Left renal cortex interstitium (tissue), 4 donors: ENCODE results near the gene TTLL6. TPM values are rescaled to one million over a fixed set of nuclear protein-coding genes. Genes with fewer than 3 reads are reported as not detected.
"Not testable (repeated sequence)": the region's sequence is repeated elsewhere in the genome, so short reads cannot be mapped to it uniquely, and the experiment has no call there.

Source experiments
- DNase-seq, 4 donors: peaks; one replicate each; pipeline ENCODE4 v3.0.0-alpha.2; 2013; ENCODE audit warnings: low read depth in 4 of 4, low spot score in 2 of 4, missing footprints in 1 of 4
- polyA plus RNA-seq, 4 donors: library from polyadenylated mRNA; unstranded; fragments of 120-200 nt; gene quantifications; one replicate each; pipeline ENCODE4 v1.2.1, GENCODE V29; 2013; ENCODE audit not compliant: insufficient read length in 4 of 4

The TTLL6 gene
- polyA plus RNA-seq, 4 donors: 0.35 to 0.60 (median 0.47) TPM

DNA sequence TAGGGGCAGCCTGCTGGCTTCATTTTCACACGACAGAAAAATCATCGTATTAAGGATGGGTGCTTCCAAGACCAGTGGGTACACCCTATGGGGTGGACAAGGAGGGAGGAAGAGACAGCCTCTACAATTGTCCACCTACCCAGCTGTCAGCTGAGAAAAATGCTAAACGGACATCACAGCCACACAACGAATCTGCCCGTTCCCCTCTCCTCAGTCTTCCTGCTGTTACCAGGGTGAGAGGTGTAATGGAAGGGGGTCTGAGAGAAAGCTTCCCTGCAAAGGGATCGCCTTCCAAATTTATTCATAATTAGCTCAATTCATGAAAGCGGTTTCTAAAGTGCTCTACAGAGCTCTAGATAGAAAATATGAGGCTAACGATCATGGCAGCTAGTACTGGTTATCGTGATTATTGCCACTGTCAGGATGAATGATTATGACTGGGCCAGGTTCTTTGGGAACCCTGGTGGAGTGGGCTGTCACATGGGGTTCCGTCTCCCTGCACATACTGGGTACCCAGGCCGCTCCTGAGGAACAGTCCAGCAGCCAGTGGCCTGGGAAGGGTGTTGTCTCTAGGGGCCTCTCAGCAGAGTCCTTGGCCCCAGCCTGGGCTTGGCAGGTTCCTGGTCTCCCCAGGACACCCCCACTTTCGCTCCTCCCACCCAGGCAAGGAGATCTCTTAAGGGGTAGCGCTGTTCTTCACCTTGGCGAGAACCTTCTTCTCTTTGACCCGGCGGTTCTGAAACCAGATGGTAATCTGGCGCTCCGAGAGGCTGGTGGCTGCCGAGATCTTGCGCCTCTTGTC lies 90.7 kb downstream of the TTLL6 start:
- DNase-seq: no peak

DNA sequence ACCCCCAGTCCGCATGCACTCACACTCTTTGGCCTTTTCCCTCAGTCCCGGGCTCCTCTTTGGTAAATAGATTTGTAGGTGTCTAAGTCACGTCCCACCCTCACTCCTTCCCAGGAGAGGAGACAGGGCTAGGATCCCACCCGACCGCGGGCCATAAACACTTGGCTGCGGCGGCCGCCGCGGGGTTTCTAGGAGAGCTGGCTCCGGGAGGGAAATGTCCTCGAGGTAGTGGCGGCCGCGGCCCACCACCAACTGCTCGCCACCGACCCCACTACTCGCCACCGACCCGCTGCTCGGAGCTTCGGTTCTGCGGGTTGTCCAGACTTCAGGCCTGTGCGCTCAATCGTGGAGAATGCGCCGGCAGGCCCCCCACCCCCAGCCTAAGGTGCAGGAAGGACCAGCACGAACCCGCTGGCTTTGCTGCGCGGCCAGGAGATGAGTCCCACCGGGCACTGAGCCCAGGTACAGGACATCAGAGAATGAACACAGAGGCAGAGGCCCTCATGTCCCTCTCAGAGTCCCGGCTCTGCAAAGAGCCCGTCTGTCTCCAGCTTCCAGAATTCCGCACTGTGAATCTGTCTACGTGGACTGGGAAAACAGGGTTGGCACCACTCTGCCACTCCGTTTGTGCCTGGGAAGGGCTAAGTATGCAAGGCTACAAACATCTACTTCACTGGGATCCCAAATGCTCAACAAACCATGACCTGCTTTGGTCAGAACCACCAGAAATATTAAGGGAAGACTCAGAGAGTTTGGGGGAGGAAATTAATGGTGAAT lies 91.6 kb downstream of the TTLL6 start:
- no peak for DNase-seq

DNA sequence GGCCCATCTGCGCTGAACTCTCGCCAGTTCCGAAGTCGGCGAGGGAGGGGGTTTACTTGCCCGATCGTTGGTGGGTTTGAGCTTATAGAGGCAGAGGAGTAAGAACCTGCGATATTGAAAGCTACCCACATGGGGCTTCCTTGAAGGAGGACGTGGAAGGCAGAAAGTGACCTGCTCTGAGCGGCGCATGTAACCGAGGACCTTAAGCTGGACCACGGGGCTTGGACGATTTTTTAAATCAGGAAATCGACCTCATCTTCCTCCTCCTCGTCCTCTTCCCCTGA lies 92.1 kb downstream of the TTLL6 start:
- DNase-seq: no peak

DNA sequence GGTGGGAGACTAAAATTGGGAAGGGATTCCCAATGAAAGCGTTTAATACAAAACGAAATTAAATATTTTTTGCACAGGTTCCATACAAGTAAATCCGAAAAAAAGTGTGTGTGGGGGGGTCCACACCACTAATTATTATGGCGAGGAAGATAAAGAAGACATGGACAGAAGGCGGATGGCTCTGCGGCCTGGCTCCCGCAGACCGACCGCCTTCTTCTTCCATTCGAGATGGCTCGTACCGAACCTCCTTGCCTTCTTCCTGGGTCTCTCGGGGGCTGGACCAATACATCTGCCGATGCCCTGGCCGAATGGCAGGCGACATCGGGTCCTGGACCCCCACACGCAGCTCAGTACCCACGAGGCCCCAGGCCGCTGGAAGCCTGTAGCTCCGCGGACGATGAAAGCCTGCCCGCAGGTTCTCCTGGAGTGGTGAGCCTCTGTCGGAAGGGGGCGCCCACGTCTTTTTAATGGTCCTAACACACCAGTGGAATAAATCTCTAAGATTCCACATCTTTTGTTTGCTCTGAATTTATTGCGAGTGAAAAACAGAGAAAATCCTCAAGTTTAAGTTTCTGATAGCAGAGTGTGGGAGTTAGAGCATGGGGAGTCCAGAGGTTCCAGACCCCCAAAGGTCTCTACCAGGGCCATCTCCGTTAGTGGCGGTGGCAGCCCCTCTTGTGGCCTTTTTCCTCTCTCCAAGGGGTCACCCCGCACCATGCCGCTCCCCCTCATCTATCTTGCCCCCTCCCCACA lies 92.6 kb downstream of the TTLL6 start:
- peak in 1 of 4 donors; percentile 83 for DNase-seq

DNA sequence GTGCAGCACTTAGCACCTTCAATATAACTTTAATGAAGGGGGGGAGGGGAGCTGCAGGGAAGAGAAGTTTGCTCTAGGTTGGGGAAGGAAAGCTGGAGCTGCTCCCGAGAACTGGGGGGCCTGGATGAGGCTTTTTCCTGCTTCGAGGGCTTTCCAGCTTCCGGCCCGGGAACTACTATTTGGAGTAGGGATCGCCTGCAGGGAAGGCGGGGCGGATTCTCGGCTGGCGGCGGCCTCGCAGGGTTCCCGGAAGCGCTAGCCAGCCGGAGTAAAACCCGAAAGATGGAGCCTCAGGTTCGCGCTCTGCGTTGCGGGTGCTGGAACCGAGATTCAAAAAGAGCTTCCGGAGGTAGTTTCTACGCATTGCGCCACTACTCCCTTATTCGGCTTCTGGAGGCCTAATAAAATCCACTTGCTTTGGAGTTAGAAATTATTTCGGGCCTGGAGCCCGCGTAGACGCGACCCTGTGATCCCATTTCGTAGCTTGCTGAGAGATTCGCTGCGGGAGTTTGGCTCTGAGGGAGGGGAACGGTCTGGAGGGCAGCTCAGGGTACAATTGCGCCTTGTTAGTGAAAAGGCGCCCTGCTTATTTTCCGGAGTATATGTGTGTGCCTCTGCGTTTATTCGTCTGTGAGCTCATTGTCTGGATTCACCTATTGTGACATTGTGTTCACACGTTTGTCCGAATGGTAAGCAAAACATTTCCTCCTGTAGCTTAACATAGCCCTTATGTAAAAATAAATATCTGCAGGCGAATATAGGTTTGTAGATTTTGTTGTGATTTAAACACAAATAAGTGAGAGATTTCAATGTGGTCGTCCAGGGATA lies 93.4 kb downstream of the TTLL6 start:
- no peak for DNase-seq

DNA sequence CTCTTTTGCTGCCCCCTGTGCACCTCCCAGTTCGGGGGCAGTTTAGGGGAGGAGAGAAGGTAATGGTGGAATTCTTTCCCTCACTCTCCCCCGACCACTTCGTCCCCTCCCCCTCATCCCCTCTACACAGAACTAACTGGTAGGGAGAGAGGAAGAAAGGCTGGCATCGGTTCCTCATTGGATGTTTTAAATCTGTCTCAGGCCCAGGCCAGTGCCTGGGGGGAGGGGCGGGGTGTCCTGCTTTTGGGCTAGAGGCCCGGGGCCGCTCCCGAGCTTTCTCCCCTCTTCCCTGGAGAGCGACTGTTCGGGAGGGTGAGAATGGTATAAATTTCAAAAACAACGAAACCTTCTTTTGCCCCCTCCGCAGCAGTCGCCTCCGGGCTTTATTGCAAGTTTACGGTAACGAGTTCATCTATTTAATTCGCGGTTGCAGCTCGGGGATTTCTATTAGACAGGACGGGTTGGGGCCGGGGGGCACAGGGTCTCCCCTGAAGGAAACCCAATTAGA lies 94.1 kb downstream of the TTLL6 start, which contains the start of gene PRAC2:
TSS of gene PRAC2 (plus strand) at position 271 of the 508 bp plus-strand sequence. CDS start 1,226 bp downstream, outside the sequence.
- no peak for DNase-seq

DNA sequence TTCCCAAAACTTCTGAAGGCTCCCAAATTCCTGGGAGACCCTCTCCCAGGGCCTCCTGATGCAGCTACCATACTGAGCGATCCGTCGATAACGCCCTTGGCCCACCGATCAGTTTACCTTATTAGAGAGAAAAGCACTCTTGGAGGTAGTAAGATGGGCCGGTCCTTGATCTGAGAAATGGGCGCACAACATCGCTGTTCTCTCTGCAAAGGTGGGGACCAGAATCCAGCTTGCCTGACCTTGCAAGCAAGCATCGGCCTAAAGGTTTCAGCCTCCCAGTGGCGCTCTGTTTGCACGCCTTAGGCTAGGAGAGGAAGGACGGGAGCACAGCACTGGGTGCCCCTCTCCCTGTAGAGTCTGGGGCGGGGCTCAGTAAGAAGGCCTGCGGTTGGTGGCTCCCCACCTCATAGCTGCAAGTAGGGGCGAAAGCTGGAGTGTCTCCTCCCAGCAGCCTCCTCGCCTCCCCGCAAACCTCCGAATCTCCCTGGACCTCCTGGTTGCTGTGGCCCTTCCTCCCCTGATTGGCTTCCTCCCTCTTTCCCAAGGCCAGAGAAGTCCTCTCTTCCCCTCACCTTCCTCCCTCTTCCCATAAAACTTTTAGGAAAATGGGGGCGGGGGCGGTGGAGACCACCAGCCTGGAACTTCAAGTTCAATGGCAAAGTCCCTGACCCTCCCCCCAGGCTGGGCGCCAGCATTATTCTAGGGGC lies 94.7 kb downstream of the TTLL6 start, which contains the start of gene PRAC1:
TSS of gene PRAC1 (minus strand) at position 318 of the 707 bp plus-strand sequence. CDS start at position 192, 126 bp downstream.
- no peak for DNase-seq

DNA sequence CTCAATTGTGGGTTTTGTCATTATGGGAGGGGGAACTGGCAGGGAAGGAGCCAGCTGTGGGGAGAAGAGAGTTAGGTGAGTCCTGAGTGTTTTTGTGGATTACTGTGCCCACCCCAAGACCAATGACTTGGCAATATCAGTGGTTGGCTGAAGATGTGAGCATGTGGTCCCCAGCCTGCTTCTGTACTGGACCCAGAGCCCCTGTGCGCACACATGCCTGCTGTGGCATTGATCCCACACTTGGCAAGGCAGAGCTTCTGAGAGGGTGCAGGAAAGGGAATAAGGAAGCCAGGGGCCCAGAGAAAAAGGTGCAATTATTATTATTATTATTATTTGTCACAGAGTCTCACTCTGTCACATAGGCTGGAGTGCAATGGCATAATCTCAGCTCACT lies 96.0 kb downstream of the TTLL6 start:
- DNase-seq: no peak

DNA sequence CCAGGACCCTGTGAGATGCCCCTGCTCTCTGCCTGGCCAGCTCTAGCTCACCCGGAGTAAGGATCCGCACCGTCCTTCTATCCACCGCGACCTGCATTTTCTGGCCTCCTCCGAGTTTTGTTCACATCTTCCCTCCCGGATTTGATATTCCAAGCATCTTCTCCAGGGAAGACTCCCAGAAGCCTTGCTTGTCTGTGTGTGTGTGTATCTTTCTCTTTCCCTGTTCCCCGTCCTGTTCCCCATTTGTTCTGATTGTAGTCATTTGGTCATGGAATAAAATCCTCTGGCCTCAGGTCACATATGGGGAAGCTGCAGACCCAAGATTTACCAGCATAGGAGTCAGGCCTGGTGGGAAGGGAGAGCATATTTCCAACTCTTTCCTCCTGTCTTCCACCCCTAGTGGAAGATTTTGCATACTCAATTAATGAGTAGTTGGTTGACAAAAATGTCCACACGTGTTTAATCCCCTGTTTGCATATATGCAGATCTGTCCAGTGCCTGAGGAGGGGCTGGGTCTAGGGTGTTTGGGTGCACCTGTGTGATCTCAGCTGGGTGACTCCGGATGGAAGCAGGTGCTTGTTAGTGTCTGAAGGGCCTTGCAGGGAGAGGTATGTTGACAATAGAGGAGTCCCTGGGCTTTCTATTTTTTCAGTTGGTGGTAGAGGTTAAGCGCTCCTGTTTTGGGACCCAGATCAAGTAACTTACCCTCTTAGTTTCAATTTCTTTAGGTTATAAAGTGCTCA lies 96.6 kb downstream of the TTLL6 start:
- DNase-seq: no peak

DNA sequence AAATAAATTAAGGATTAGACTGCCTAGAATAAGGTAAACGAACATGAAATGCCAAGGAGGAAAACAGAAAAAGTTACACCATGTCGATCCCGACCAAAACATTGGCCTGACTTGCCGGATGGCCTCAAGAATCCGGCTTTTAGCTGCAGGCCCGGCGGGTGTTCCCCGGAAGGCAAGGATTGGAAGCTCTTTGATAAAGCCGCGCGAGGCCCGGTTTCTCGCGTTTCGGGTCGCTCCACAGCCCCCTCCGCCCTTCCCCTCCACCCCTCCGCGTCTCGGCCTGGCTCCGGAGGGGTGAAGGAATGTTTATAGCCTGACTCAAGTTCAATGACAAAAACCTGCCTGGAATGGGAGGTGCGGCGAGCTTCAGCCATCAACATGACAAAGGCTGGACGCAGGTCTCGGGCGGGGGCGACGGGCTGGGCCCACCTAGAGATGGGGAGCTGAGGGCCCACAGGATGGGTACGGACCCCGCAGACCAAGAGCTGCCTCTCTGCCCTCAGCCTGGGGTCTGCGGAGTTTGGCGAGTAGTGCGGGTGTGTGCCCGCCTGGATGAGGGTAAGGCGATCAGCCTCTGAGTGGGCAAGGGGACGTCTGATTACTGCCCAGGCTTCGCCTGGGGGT lies 97.3 kb downstream of the TTLL6 start:
- no peak for DNase-seq

DNA sequence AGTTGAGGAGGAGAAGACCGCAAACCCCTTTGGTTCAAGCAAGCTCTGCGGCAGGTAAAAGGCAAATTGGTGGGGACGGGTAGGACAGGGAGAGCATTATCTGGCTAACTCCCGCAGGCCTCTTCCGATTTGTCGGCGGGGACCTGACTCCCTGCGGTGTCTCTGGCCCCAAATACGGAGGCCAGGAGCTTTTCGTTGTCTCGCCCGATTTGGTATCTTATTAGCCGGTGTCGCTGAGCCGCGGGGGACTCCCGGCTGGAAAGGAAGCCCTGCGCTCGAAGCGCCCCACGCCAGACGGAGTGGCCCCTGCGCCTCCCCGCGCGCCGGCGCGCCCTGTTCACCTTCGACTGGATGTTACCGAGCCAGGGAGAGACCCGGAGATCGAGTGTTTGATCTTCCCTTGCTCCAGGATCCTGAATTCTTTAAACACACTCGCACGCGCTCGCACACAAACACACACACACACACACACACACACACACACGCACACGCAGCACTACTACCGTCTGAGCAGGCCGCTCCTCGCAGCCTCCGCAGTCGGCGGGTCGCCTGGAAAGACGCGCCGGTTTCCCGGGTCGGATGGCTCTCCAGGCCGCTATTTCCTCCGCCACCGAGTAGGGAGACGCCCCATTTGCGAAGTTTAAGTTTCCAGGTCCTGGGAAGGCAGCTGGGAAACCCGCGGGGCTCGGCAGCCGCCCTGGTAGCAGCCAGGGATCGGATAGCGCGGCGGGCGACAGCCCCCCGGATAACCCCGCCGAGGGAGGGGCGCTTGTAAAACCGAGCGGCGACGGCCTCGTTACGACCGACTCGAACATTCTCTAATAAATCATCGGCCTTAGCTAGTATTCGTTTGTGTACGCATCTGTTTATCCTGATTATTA lies 98.0 kb downstream of the TTLL6 start:
- DNase-seq: no peak

DNA sequence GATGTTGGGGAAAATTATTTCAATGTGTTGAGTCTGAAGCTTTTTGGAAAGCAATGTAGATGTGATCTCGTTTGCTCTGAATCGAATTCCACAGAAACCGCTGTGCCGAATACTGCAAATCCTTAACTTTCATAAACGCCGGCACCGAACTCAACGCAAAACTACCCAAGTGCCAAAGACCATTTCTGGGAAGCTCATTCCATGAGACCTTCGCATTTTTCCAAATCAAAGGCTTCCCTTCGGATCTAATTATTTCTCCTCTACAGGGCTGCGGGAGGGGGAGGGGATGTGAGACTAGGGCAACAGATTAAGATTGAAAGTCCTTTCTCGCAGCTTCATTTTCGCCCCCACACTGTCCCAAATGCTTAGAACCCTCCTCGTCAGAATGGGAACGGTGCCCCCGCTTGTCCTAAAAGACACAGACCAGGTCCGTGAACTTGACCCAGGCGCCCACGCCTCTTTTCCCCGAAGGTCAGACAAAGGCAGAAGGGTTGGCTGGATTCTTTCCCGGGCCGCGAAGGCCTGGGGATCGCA lies 98.7 kb downstream of the TTLL6 start:
- no peak for DNase-seq

DNA sequence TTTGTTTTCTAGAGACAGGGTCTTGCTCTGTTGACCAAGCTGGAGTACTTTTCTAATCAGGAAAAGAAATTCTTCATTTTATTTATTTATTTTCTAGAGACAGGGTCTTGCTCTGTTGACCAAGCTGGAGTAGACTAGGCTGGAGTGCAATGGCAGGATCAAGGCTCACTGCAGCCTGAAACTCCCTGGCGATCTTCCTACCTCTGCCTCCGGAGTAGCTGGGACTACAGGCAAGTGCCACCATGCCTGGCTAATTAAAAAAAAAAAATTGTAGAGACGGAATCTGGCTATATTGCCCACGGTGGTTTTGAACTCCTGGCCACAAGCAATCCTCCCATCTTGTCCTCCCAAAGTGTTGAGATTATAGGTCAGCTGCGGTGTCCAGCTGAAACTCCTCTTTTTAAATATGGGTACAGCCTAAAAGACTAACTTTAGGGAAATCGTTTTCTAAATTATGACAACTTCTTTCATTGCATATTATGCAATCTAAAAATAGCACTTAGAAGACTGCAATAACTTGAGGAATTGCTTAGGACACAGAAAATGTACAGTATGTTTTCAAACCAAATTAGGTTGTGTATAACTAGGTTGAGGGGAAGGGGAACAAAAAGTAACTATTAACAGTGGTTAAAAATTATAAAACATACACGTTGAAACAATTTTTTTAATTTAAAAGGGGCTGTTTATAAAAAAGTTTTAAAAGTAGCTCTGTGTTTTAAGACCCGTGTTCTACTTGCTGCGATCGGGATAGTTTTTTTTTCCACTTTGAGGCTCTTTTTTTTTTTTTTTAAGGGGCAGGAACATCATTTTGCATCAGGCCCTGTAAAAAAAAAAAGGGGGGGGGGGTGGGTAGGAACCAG lies 99.4 kb downstream of the TTLL6 start:
- DNase-seq: no peak

DNA sequence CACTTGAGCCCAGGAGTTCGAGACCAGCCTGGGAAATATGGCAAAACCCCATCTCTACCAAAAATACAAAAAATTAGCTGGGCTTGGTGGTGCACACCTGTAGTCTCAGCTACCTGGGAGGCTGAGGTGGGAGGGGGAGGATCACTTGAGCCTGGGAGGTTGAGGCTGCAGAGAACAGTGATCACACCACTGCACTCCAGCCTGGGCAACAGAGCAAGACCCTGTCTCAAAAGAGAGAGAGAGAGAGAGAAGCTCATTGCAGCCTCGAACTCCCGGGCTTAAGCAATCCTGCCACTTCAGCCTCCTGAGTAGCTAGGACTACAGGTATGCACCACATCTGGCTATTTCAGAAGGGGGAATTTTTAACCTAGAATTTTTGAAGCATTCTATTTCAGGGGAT lies 100.5 kb downstream of the TTLL6 start:
- DNase-seq: not testable (repeated sequence)

DNA sequence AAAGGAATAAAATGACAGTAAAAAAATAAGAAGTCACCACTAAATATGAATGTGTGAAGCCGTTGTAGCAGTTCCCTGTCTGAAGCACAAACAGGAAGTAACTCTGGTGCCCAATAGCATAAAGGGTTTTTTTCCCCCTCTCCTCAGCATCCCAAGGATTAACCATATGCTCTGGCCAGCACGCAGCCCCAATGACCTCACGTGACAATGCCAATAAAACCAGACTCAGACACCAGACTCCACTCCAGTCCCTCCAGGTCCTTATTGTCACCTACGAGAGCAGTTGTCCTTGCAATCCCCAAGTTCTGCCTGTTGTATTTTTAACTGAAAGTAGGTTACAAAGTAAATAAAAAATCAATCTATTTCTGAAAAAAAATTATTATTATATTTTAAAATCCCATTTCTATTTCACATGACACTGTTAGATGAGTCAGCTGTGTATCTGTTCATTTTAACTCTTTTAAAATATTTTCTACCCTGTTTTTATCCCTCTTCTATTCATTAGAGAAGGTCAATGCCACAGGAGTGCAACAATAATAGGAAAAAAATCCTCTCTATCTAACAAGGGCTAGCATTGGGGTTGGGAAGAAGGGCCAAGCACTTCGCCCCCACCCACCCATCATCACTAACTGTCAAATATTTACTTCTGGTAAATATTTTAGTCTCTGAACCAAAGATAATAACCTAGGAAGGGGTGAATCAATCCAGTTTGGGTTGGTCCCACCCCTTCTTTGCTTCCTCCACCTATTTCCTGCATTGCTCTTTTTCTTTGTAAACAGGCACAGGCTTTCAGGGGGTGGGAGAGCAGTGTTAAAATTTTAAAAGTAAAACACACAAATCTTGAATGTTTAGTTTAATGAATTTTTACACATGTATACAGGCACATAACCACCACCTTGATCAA lies 101.3 kb downstream of the TTLL6 start:
- no peak for DNase-seq
